ENCODE results near the gene ANKRD34A. TPM values are rescaled to one million over a fixed set of nuclear protein-coding genes. Genes with fewer than 3 reads are reported as not detected.
A peak's percentile ranks its signal among the peaks of the same experiment; 100 is the strongest.

Gene ANKRD34A
- total RNA-seq, 1 donor from 2014 or later = 0.94 TPM

DNA sequence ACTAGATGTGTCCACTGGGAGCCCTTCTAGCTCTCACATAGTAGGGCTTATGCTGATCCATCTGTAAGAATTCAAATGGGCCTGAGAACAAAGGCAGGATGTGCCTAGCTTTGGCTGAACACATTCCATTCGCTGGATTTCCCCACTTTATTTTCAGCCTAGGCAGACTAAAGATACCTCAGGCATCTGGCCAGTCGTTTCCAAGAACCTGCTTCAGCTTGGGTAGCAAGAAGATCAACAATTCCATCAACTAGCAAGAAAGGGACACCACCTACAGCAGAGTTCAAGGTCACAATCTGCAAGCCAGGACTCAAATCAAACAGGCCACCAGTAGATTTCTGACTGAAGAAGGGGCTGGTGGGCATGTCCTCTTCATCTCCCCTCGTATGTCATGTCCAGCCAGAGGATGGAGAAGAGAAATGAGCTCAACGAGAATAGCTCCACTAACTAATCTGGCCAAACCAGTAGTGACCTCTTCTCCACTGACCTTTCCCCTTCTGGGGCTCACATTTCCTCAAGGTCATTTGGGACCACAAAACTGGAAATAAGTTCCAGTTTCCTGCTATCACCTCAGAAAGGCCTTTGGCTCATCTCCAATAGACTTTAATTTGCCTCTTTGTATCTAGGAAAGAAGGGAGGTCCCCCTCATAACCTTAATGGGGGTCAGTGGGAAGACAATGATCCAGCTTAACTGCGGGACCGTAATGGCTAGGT is 17.8 kb upstream of the ANKRD34A start:
- H3K4me3 Mint-ChIP-seq = no peak overlapping the region
- peak overlapping the region; percentile 27 for H3K27ac Mint-ChIP-seq
- H3K4me1 Mint-ChIP-seq = peaks cover 21% of the 10 kb centered on the region
- DNase-seq (ENCODE audit: low spot score in 2 of 2, unreplicated experiment in 2 of 2) = no peak
- H3K9me3 Mint-ChIP-seq = no peaks in the 10 kb centered on the region
- no peaks in the 10 kb centered on the region for H3K27me3 Mint-ChIP-seq (ENCODE audit: low read depth)
- no peaks in the 10 kb centered on the region for H3K36me3 Mint-ChIP-seq
- TF ChIP-seq, protein P1, sequence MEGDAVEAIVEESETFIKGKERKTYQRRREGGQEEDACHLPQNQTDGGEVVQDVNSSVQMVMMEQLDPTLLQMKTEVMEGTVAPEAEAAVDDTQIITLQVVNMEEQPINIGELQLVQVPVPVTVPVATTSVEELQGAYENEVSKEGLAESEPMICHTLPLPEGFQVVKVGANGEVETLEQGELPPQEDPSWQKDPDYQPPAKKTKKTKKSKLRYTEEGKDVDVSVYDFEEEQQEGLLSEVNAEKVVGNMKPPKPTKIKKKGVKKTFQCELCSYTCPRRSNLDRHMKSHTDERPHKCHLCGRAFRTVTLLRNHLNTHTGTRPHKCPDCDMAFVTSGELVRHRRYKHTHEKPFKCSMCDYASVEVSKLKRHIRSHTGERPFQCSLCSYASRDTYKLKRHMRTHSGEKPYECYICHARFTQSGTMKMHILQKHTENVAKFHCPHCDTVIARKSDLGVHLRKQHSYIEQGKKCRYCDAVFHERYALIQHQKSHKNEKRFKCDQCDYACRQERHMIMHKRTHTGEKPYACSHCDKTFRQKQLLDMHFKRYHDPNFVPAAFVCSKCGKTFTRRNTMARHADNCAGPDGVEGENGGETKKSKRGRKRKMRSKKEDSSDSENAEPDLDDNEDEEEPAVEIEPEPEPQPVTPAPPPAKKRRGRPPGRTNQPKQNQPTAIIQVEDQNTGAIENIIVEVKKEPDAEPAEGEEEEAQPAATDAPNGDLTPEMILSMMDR (IDR thresholded peaks at IDR 0.05; ENCODE audit: unreplicated experiment) = no peak

DNA sequence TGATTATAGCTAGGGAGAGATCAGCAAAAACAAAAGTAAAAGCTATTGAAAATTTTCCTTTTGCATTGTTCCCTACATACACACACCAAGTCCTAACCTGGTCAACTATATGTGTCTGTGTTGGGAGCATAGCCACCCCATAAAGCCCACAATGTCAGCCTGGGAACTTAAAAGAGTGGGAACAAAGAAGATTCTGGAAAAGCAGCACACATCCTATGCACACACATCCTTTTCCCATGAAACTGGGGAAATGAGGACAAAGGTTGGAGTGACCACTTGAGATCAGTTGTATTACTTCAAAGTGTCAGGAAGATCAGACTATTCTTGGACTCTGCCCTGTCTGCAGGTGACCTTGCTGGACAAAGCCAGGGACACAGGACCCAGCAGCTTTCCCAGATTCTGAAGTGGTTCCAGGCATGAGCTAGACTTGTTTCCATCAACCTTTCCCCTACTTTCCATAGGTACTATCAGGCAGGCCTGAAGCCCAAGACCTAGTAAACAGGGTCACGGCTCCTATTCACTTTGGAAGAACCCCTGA is 16.2 kb upstream of the ANKRD34A start:
- no peaks in the 10 kb centered on the region for H3K36me3 Mint-ChIP-seq
- H3K9me3 Mint-ChIP-seq = no peaks in the 10 kb centered on the region
- no peak for DNase-seq (ENCODE audit: low spot score in 2 of 2, unreplicated experiment in 2 of 2)
- no peak overlapping the region for H3K27ac Mint-ChIP-seq
- H3K27me3 Mint-ChIP-seq (ENCODE audit: low read depth) = no peaks in the 10 kb centered on the region
- H3K4me1 Mint-ChIP-seq = peaks cover 15% of the 10 kb centered on the region
- H3K4me3 Mint-ChIP-seq = no peak overlapping the region
- TF ChIP-seq, protein P1 (IDR thresholded peaks at IDR 0.05; ENCODE audit: unreplicated experiment) = no peak

GRCh38 chr1:145979746-145980456 is 15.5 kb upstream of the ANKRD34A start:
- Mint-ChIP-seq H3K27me3 (ENCODE audit: low read depth) (no peaks in the 10 kb centered on the region), H3K36me3 (no peaks in the 10 kb centered on the region), H3K27ac (no peak overlapping the region), H3K4me3 (no peak overlapping the region), H3K4me1 (peaks cover 8% of the 10 kb centered on the region), H3K9me3 (no peaks in the 10 kb centered on the region)
- TF ChIP-seq, protein P1 (IDR thresholded peaks at IDR 0.05; ENCODE audit: unreplicated experiment) = no peak
- DNase-seq (ENCODE audit: low spot score in 2 of 2, unreplicated experiment in 2 of 2) = no peak

DNA sequence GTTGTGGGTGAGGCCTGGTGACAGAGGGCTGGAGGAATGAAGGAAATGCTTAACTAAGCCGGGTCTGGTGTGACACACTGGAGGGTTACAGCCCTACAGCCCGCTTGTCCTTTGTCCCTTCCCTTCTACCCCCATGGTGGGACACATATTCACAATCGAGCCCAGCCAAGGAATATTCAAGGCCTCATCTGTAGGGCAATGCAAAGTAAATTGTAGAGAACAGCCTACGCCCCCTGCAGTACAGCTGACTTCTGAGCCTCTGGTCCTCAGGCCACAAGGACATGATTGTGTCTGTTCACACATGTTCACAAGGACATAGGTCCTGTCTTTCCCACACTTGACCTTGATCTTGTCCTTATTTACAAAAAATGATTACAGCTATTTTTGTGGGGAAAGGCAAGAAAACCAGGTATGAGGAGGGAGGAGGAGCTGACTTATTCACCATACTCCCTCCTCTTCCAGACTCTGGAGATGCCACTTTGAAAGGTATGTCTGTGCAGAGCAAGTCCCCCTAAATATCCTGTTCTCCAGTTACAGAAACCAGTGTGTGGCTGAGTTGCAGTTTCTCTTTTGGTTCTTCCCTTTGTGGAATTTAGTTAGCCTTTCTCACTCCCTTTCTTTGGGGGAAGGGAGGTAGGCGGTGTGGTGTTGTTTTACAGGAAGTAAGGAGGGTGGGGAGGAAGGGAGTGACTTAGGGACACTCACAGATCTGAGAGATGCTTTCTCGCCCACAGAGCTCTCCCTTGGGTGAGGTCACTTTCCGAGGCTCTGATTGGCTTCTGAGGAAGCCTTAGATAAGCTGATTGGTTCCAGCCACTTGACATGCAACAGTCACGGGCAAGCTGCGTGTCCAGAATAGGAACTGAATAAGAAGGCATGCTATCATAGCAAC is 14.7 kb upstream of the ANKRD34A start:
- Mint-ChIP-seq H3K9me3 (no peaks in the 10 kb centered on the region), H3K4me1 (peaks cover 4% of the 10 kb centered on the region), H3K27ac (no peak overlapping the region), H3K27me3 (ENCODE audit: low read depth) (no peaks in the 10 kb centered on the region), H3K36me3 (no peaks in the 10 kb centered on the region), H3K4me3 (no peak overlapping the region)
- DNase-seq (ENCODE audit: low spot score in 2 of 2, unreplicated experiment in 2 of 2) = peak; percentile 68 to 77
- TF ChIP-seq, protein P1 (IDR thresholded peaks at IDR 0.05; ENCODE audit: unreplicated experiment) = no peak

DNA sequence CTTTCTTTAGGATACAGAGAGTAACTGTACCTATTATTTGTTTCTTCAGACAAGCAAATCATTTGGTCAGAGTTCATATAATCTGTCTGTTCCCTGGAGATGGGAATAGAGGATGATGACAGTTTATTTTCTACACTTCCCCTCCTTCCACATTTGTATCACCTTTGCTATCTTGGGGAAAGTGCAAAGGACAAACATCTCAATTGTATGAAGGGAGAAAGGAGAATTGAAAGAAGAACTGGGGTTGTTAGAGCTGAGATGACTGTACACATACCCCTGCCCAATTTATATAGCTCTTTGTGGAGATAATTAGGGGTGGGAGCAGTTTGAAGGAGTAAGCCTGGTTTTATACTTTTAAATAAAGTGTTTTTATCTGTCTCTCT is 14.1 kb upstream of the ANKRD34A start:
- Mint-ChIP-seq H3K36me3 (no peaks in the 10 kb centered on the region), H3K27ac (no peak overlapping the region)
- DNase-seq (ENCODE audit: low spot score in 2 of 2, unreplicated experiment in 2 of 2) = no peak

More for the DNA sequence above, 14.1 kb upstream of the ANKRD34A start:
- no peak overlapping the region for H3K4me3 Mint-ChIP-seq
- TF ChIP-seq, protein P1 (IDR thresholded peaks at IDR 0.05; ENCODE audit: unreplicated experiment) = no peak
- no peaks in the 10 kb centered on the region for H3K9me3 Mint-ChIP-seq
- H3K27me3 Mint-ChIP-seq (ENCODE audit: low read depth) = no peaks in the 10 kb centered on the region
- peaks cover 2% of the 10 kb centered on the region for H3K4me1 Mint-ChIP-seq
